GM12891 (cell line): ENCODE results near the gene MAN1A1.

Experiments
- DNase-seq: peaks from one replicate; pipeline ENCODE4 v3.0.0; 2011; ENCODE audit warnings: low spot score; ENCODE audit not compliant: insufficient read length
- FAIRE-seq: peaks from 2 replicates; lab custom pipeline; 2011; peaks lifted over from hg19 to GRCh38; lab: Jason Lieb, UNC
- PAX5 ChIP-seq: IDR thresholded peaks from 2 replicates; pipeline ENCODE4 v1.6.1; 2011; ENCODE audit warnings: low read length, moderate library complexity, mild to moderate bottlenecking; ENCODE audit not compliant: insufficient read depth, severe bottlenecking
- POLR2A ChIP-seq: IDR thresholded peaks from 2 replicates; pipeline ENCODE4 v1.6.1; 2011; ENCODE audit warnings: low read depth, low read length, control low read depth
- POLR2AphosphoS5 ChIP-seq: IDR thresholded peaks from 2 replicates; pipeline ENCODE4 v1.6.1; 2011; ENCODE audit warnings: low read depth, low read length, control low read depth
- POU2F2 ChIP-seq: IDR thresholded peaks from 2 replicates; pipeline ENCODE4 v1.6.1; 2011; ENCODE audit warnings: low read depth, mild to moderate bottlenecking, control low read depth, low read length, moderate library complexity
- SPI1 ChIP-seq: IDR thresholded peaks from 2 replicates; pipeline ENCODE4 v1.6.1; 2011; ENCODE audit warnings: low read depth, low read length, control low read depth
- TAF1 ChIP-seq: IDR thresholded peaks from 2 replicates; pipeline ENCODE4 v1.6.1; 2011; ENCODE audit warnings: low read depth, low read length, control low read depth

Gene MAN1A1

GRCh38 chr6:119278625-119279024 is 70.9 kb downstream of the MAN1A1 start:
- DNase-seq = no peak
- no peak for FAIRE-seq
- no peak for TF ChIP-seq POLR2A
- no peak for TF ChIP-seq POU2F2
- no peak for TF ChIP-seq SPI1
- TF ChIP-seq TAF1 = no peak
- TF ChIP-seq PAX5 = no peak
- TF ChIP-seq POLR2AphosphoS5 = no peak

DNA sequence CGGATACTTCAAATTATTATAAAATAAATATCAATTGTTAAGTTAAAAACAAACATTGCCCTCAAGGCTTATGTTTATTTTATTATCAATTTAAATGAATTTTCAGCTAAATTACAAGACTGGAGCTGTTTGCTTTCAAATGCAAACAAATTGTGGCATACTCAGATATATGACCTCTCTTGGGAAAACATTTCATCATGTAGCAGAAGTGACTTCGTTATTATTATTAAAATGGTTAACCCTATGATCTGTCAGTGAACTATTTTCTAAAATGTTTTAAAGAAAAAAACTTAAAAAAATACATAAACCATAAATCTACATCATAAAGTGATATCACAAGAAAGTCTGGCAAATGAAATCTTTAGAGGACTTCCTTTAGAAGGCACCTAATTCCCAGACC is 72.5 kb downstream of the MAN1A1 start:
- DNase-seq (no peak), FAIRE-seq (no peak)
- TF ChIP-seq TAF1 (no peak), POLR2A (no peak)

- no peak for TF ChIP-seq PAX5
- TF ChIP-seq POLR2A = no peak
- TF ChIP-seq POU2F2 = no peak
- no peak for TF ChIP-seq TAF1
- TF ChIP-seq SPI1 = no peak
- no peak for TF ChIP-seq POLR2AphosphoS5
- FAIRE-seq = no peak
- DNase-seq = no peak
Measured at GRCh38 chr6:119276211-119276610, 73.3 kb downstream of the MAN1A1 start.

DNA sequence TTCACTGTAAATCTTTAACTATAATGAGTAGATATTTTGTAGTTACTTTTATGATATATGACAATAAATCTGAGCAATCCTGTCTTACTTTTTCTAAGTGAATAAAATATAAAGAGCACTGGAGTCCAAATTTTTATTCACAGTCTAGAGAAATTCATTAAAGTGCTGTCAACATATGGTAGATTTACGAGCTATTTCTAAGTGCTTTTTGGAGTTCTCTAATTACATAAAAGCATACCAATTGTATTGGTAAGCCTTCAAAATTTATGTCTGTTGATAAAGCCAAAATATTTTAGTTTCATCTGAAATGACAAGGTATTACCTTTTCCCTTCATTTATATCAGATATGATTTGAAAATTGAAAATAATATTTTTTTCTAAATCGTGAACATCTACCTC is 75.4 kb downstream of the MAN1A1 start:
- FAIRE-seq (no peak), DNase-seq (no peak)
- TF ChIP-seq PAX5 = no peak
- no peak for TF ChIP-seq POLR2AphosphoS5
- no peak for TF ChIP-seq POU2F2
- TF ChIP-seq POLR2A = no peak

- no peak for TF ChIP-seq POLR2A
- TF ChIP-seq PAX5 = no peak
- no peak for TF ChIP-seq POLR2AphosphoS5
- TF ChIP-seq TAF1 = no peak
- TF ChIP-seq SPI1 = no peak
- TF ChIP-seq POU2F2 = no peak
- DNase-seq (no peak), FAIRE-seq (no peak)
Measured at GRCh38 chr6:119273272-119274196, 76.0 kb downstream of the MAN1A1 start.

- DNase-seq (no peak), FAIRE-seq (no peak)
- TF ChIP-seq POU2F2 = no peak
- no peak for TF ChIP-seq POLR2AphosphoS5
- TF ChIP-seq POLR2A = no peak
- no peak for TF ChIP-seq TAF1
- no peak for TF ChIP-seq SPI1
- TF ChIP-seq PAX5 = no peak
Measured at GRCh38 chr6:119270545-119270944, 79.0 kb downstream of the MAN1A1 start.

DNA sequence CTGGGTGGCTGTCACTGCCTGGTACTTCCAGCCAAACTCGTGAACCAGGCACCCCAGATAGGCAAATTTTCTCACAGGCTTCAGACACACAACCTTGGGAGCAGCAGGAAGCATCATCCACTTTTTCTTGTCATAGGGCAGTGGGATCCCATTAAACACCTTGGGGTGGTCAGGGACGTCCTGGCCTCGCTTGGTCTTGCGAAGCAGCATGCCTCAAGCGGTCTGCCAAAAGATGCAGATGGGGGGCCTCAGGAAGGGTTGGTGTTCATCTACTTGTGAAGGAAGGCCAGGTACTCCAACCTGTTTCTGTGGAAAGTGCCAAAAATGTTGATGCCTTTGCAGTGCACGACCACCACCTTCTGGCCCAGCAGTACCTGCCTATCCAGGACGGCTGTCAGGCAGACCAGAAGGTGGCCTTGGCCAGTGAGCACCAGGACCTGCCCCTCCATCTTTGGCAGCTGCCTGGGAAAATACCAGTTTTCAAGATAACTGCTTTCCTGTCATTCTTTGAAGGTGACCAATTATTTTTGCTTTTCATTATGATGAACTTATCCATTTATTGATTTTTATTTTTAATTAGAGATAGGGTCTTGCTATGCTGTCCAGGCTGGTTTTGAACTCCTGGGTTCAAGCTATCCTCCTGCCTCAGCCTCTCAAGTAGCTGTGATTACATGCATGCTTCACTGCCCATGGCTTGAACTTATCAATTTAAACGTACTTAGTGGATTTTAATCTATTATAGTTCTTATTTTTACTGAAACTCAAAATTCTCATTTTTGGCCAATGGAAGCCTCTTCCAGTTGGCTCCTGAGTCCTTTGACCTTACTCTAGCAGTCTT is 80.1 kb downstream of the MAN1A1 start:
- FAIRE-seq (no peak), DNase-seq (no peak)
- TF ChIP-seq SPI1 (no peak), POLR2AphosphoS5 (no peak), TAF1 (no peak), PAX5 (no peak), POLR2A (no peak), POU2F2 (no peak)

DNA sequence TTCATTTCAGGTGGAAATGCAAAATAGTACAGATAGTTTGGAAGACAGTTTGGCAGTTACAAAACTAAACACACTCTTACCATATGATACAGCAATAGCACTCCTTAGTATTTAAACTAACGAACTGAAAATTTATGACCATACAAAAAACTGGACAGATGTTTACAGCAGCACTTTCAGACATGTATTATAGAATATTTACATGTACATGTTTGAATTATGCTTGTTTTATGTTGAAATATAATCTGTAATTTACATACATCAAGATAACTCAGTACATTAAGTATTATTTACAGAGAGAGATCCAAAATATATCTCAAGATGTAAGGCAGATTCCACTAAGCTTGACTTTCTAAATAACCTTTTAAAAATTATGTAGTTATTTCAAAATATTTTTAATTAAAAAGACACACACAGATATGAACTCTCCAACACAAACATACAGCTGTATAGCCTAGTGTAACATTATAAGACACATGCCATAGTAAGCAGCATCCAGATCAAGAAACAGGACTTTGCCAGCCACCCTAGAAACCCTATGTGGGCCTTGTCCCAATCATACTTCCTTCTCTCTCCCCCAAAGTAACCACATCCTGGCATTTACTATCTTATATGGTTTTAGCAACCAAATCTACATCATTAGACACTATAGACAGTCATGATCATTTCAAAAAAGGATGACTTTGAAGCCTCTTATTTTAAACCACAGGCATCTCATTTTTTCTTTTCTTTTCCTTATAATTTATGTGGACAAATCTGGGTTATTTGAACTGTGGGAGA is 82.2 kb downstream of the MAN1A1 start:
- TF ChIP-seq POLR2A = no peak
- TF ChIP-seq POLR2AphosphoS5 = no peak
- no peak for DNase-seq
- no peak for FAIRE-seq

- FAIRE-seq (peak; percentile 40), DNase-seq (no peak)
- TF ChIP-seq POLR2A (no peak), POLR2AphosphoS5 (no peak), PAX5 (no peak), POU2F2 (no peak), TAF1 (no peak), SPI1 (no peak)
Measured at GRCh38 chr6:119264854-119265397, 84.6 kb downstream of the MAN1A1 start.
